Measurements from ENCODE around the gene CCDC70. TPM values are rescaled to one million over a fixed set of nuclear protein-coding genes. Genes with fewer than 3 reads are reported as not detected.

Gene CCDC70
- total RNA-seq (2022; extraction: Qiagen RNA extraction; ENCODE audit: low read depth): 0.14 TPM in 1 of 5 replicates, not detected in the others

GRCh38 chr13:51861723-51862300 lies at the start of gene CCDC70:
TSS of gene CCDC70 (plus strand) at chr13:51861969. CDS start at chr13:51865412, 3,443 bp downstream.

GRCh38 chr13:51844862-51845573 lies 16.8 kb upstream of the CCDC70 start, which contains the start of gene TMEM272:
TSS of gene TMEM272 (minus strand) at chr13:51845177. CDS start at chr13:51838530, 6,647 bp downstream.

Other genes starting within 250 kb of the CCDC70 start
- 2.8 to 5.2 TPM (median 4.6 TPM) in 5 replicates for gene DHRS12, start 57.8 kb upstream of the CCDC70 start, total RNA-seq (2022; extraction: Qiagen RNA extraction; ENCODE audit: low read depth)
- gene TMEM272, start 16.8 kb upstream of the CCDC70 start, total RNA-seq (2022; extraction: Qiagen RNA extraction; ENCODE audit: low read depth): not detected in 5 replicates
- gene ATP7B, start 149.5 kb downstream of the CCDC70 start, total RNA-seq (2022; extraction: Qiagen RNA extraction; ENCODE audit: low read depth): 1.1 to 2.6 TPM (median 2.4 TPM) in 5 replicates
- 4.7 to 9.5 TPM (median 7.9 TPM) in 5 replicates for gene ALG11, start 150.4 kb downstream of the CCDC70 start, total RNA-seq (2022; extraction: Qiagen RNA extraction; ENCODE audit: low read depth)
- gene UTP14C, start 162.7 kb downstream of the CCDC70 start, total RNA-seq (2022; extraction: Qiagen RNA extraction; ENCODE audit: low read depth): 3.6 to 8.5 TPM (median 6.5 TPM) in 5 replicates

All from A549 treated with RU486 at 1 μM for 4 hours (cell line).